ENCODE results near the gene CHAT.
"Not testable (repeated sequence)": the region's sequence is repeated elsewhere in the genome, so short reads cannot be mapped to it uniquely, and the experiment has no call there.

CHAT gene

GRCh38 chr10:49653273-49653929 is 39.6 kb downstream of the CHAT start:
- no peak for DNase-seq (ENCODE audit: low spot score)

GRCh38 chr10:49654036-49654693 is 40.3 kb downstream of the CHAT start:
- no peak for DNase-seq (ENCODE audit: low spot score)

GRCh38 chr10:49655099-49655498 is 41.3 kb downstream of the CHAT start:
- DNase-seq (ENCODE audit: low spot score) = no peak

- DNase-seq (ENCODE audit: low spot score) = no peak
Observed at GRCh38 chr10:49656845-49657493, 43.1 kb downstream of the CHAT start.

GRCh38 chr10:49657606-49658005 is 43.8 kb downstream of the CHAT start:
- DNase-seq (ENCODE audit: low spot score) = no peak

GRCh38 chr10:49661140-49661856 is 47.5 kb downstream of the CHAT start:
- DNase-seq (ENCODE audit: low spot score) = no peak

GRCh38 chr10:49662169-49662830 is 48.5 kb downstream of the CHAT start:
- DNase-seq (ENCODE audit: low spot score) = no peak

GRCh38 chr10:49663596-49663995 is 49.8 kb downstream of the CHAT start:
- no peak for DNase-seq (ENCODE audit: low spot score)

- no peak for DNase-seq (ENCODE audit: low spot score)
Observed at GRCh38 chr10:49664006-49664841, 50.4 kb downstream of the CHAT start.

GRCh38 chr10:49664842-49665355 is 51.1 kb downstream of the CHAT start:
- DNase-seq (ENCODE audit: low spot score) = no peak

GRCh38 chr10:49666054-49666615 is 52.3 kb downstream of the CHAT start:
- DNase-seq (ENCODE audit: low spot score) = no peak

- DNase-seq (ENCODE audit: low spot score) = no peak
Observed at GRCh38 chr10:49666685-49667084, 52.8 kb downstream of the CHAT start.

- no peak for DNase-seq (ENCODE audit: low spot score)
Observed at GRCh38 chr10:49667991-49668390, 54.2 kb downstream of the CHAT start.

GRCh38 chr10:49668684-49669083 is 54.8 kb downstream of the CHAT start:
- no peak for DNase-seq (ENCODE audit: low spot score)

- DNase-seq (ENCODE audit: low spot score) = no peak
Observed at GRCh38 chr10:49678827-49679479, 65.1 kb downstream of the CHAT start.

GRCh38 chr10:49679480-49679893 is 65.7 kb downstream of the CHAT start, which contains the start of gene C10orf53:
Gene C10orf53, plus strand, starts transcription at chr10:49679651. Its CDS starts 47 bp downstream, at chr10:49679698.
- peak; percentile 32 for DNase-seq (ENCODE audit: low spot score)

GRCh38 chr10:49682449-49682848 is 68.6 kb downstream of the CHAT start:
- DNase-seq (ENCODE audit: low spot score) = not testable (repeated sequence)

GRCh38 chr10:49682879-49683278 is 69.0 kb downstream of the CHAT start:
- DNase-seq (ENCODE audit: low spot score) = no peak

- no peak for DNase-seq (ENCODE audit: low spot score)
Observed at GRCh38 chr10:49686651-49687050, 72.8 kb downstream of the CHAT start.

GRCh38 chr10:49688261-49688846 is 74.5 kb downstream of the CHAT start:
- DNase-seq (ENCODE audit: low spot score) = no peak
